Brain microvascular endothelial cell (primary cell): ENCODE data around the gene SLC39A3.

Experiments
- DNase-seq: peaks from one replicate; pipeline ENCODE4 v3.0.0-alpha.2; 2020
- H3K27ac ChIP-seq: fragments of 250-450 bp; sonication (Bioruptor Pico); 2 replicates; pipeline ENCODE4 v1.5.1; 2020; ENCODE audit warnings: mild to moderate bottlenecking, moderate library complexity
- H3K27me3 ChIP-seq: fragments of 250-450 bp; sonication (Bioruptor Pico); replicated peaks from 2 replicates; pipeline ENCODE4 v1.5.1; 2020; ENCODE audit warnings: mild to moderate bottlenecking
- H3K36me3 ChIP-seq: fragments of 250-450 bp; sonication (Bioruptor Pico); replicated peaks from 2 replicates; pipeline ENCODE4 v1.5.1; 2020; ENCODE audit warnings: mild to moderate bottlenecking
- H3K4me3 ChIP-seq: 2 replicates; pipeline ENCODE4 v1.5.1; 2011; ENCODE audit warnings: low read depth, mild to moderate bottlenecking, control low read depth, low read length, moderate library complexity
- CTCF ChIP-seq: IDR thresholded peaks from 2 replicates; pipeline ENCODE4 v1.5.1; 2011; ENCODE audit warnings: low read depth, mild to moderate bottlenecking, moderate library complexity, low read length, control low read depth, inconsistent platforms; ENCODE audit errors: missing control alignments
- in situ Hi-C: cut with HindIII; loops from 2 replicates; pipeline ENCODE4 v1.10.0; 2017; ENCODE audit warnings: low sequenced_read_pairs, low pct_ligation_motif_present

Gene SLC39A3

DNA sequence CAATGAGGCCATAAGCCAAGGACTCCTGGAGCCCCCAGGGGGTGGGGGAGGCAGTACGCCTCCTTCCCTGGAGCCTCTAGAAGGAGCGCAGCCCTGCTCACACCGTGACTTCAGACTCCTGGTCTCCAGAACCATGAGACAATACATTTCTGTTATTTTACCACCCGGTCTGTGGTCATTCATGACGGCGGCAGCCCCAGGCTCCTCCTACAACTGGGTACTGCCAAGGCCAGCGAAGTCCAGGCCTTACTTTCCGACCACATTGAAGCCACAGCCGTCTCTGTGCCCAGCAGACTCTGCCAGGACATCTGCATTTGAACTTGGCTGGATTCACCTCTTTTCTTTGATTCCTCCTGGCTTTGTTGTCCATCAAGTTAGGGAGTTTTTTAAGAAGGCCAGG is 47.9 kb downstream of the SLC39A3 start:
- no peak for TF ChIP-seq CTCF
- Histone ChIP-seq H3K27ac (no peak overlapping the region), H3K27me3 (no peaks in the 10 kb centered on the region), H3K4me3 (no peak overlapping the region), H3K36me3 (no peaks in the 10 kb centered on the region)
- in situ Hi-C loops: no loop called here
- no peak for DNase-seq

GRCh38 chr19:2690856-2691255 is 49.0 kb downstream of the SLC39A3 start:
- DNase-seq: no peak
- H3K36me3 ChIP-seq: no peaks in the 10 kb centered on the region
- no peaks in the 10 kb centered on the region for H3K27me3 ChIP-seq
- in situ Hi-C loops: no loop called here
- TF ChIP-seq CTCF: no peak
- H3K4me3 ChIP-seq: no peak overlapping the region
- no peak overlapping the region for H3K27ac ChIP-seq

GRCh38 chr19:2686360-2686759 is 53.5 kb downstream of the SLC39A3 start:
- no peak overlapping the region for H3K27ac ChIP-seq
- DNase-seq: no peak
- in situ Hi-C loops: no loop called here
- no peak for TF ChIP-seq CTCF
- no peaks in the 10 kb centered on the region for H3K27me3 ChIP-seq
- no peak overlapping the region for H3K4me3 ChIP-seq
- H3K36me3 ChIP-seq: no peaks in the 10 kb centered on the region

- Histone ChIP-seq H3K36me3 (no peaks in the 10 kb centered on the region), H3K4me3 (peak overlapping the region; percentile 17), H3K27me3 (no peaks in the 10 kb centered on the region), H3K27ac (no peak overlapping the region)
- no peak for TF ChIP-seq CTCF
- no peak for DNase-seq
- in situ Hi-C loops: no loop called here
Measured at GRCh38 chr19:2685204-2685704, 54.6 kb downstream of the SLC39A3 start.

GRCh38 chr19:2683430-2684003 is 56.3 kb downstream of the SLC39A3 start:
- TF ChIP-seq CTCF: no peak
- no peak for DNase-seq
- Histone ChIP-seq H3K36me3 (no peaks in the 10 kb centered on the region), H3K27ac (no peak overlapping the region), H3K27me3 (no peaks in the 10 kb centered on the region), H3K4me3 (no peak overlapping the region)
- in situ Hi-C loops: no loop called here
